Measurements from ENCODE around the gene PRCC. TPM values are rescaled to one million over a fixed set of nuclear protein-coding genes. Genes with fewer than 3 reads are reported as not detected.
A peak's percentile ranks its signal among the peaks of the same experiment; 100 is the strongest.

Gene PRCC
- total and polyA plus RNA-seq, 2 of the 13 experiments (the other 11 are each of a cell fraction or from before 2014, with no cell fraction given), result 24.2 to 40.5 TPM

GRCh38 chr1:156750711-156751450 lies 16.5 kb upstream of the PRCC start:
- Histone ChIP-seq H3K4me2 (ENCODE audit: low read depth, low read length) (peak overlapping the region; percentile 98), H3K4me3 (replicated peaks in 1 of 3; ENCODE audit: insufficient read depth in 1 of 3, low read depth in 2 of 3, low read length in 3 of 3) (peak overlapping the region; percentile 87 to 90 (median 88)), H3K27ac (ENCODE audit: extremely low read length, insufficient read depth, low read length) (peak overlapping the region; percentile 100), H2AFZ (ENCODE audit: low read length) (no peak overlapping the region), H3K36me3 (replicated peaks in 1 of 2; ENCODE audit: control insufficient read depth in 1 of 2, insufficient read depth in 2 of 2, low read length in 2 of 2) (no peaks in the 10 kb centered on the region), H3K4me1 (ENCODE audit: insufficient read depth, low read length) (peaks cover 48% of the 10 kb centered on the region), H4K20me1 (ENCODE audit: insufficient read depth, low read length) (peaks cover 8% of the 10 kb centered on the region), H3K9me3 (ENCODE audit: low read length) (no peaks in the 10 kb centered on the region), H3K79me2 (ENCODE audit: insufficient read depth, low read length) (peaks cover 62% of the 10 kb centered on the region), H3K9ac (ENCODE audit: insufficient read depth, low read depth, low read length) (peak overlapping the region; percentile 95), H3K27me3 (ENCODE audit: control insufficient read depth in 1 of 2, insufficient read depth in 2 of 2, low read length in 2 of 2) (no peaks in the 10 kb centered on the region; a peak in 1 of 5 replicates)
- ChIA-PET POLR2A (interaction anchor here (1.0 to 4.5 kb wide), 6 partner anchors 9 to 23 kb away, joined by 4 to 67 read pairs (median 32); partner anchors contain the start of genes ISG20L2, METTL25B, MRPL24 and PRCC), CTCF (ENCODE audit: low intra/inter-chr PET ratio, low total read pairs) (no interaction called here)
- no TSS peak for BruUV-seq (replicated peaks)
- DNase-seq (ENCODE audit: low spot score), result no peak
- no peak for ATAC-seq
- intact Hi-C loops (cut with micrococcal nuclease; ENCODE audit: unreplicated experiment), result loop anchor here (1.0 kb wide), 1 partner anchor 16 kb away; the partner anchor contains the start of gene PRCC
- no peak for FAIRE-seq
- under 1% methylated on average over 26 of the region's 64 CpGs for WGBS (ENCODE audit: low lambda C conversion rate)
- in situ Hi-C loops (cut with HindIII; ENCODE audit: extremely low pct_ligation_motif_present, low pct_unique_long_range_greater_than_20kb), result no loop called here
- TF ChIP-seq ZNF558 (CRISPR knock-in tag; IDR thresholded peaks at IDR 0.05; ENCODE audit: borderline replicate concordance) (no peak), CHD4 (IDR thresholded peaks at IDR 0.05; ENCODE audit: borderline replicate concordance, low read length) (no peak), JUN (CRISPR knock-in tag; IDR thresholded peaks at IDR 0.05) (no peak), MTA1 (CRISPR knock-in tag; IDR thresholded peaks at IDR 0.05; ENCODE audit: borderline replicate concordance) (no peak), ZNF20 (CRISPR knock-in tag; IDR thresholded peaks at IDR 0.05) (peak; percentile 57; the same call in 1 of the 2 replicates), ZNF431 (CRISPR knock-in tag; IDR thresholded peaks at IDR 0.05; ENCODE audit: borderline replicate concordance, low read depth) (no peak), TBP (CRISPR knock-in tag; IDR thresholded peaks at IDR 0.05) (no peak), SKIL (CRISPR knock-in tag; IDR thresholded peaks at IDR 0.05; ENCODE audit: borderline replicate concordance) (no peak), SP1 (IDR thresholded peaks at IDR 0.05) (no peak), SP1 (CRISPR knock-in tag; IDR thresholded peaks at IDR 0.05) (no peak), NFE2L1 (CRISPR knock-in tag; IDR thresholded peaks at IDR 0.05; ENCODE audit: borderline replicate concordance) (no peak), RERE (CRISPR knock-in tag; IDR thresholded peaks at IDR 0.05; ENCODE audit: low read depth) (0 out of 2 replicates have a peak, but pooled peaks have one; percentile 4), CBX2 (IDR thresholded peaks at IDR 0.05; ENCODE audit: low read depth, low read length) (no peak), CBX2 (CRISPR knock-in tag; IDR thresholded peaks at IDR 0.05; ENCODE audit: low read depth) (no peak)
- TF ChIP-seq, protein P1, sequence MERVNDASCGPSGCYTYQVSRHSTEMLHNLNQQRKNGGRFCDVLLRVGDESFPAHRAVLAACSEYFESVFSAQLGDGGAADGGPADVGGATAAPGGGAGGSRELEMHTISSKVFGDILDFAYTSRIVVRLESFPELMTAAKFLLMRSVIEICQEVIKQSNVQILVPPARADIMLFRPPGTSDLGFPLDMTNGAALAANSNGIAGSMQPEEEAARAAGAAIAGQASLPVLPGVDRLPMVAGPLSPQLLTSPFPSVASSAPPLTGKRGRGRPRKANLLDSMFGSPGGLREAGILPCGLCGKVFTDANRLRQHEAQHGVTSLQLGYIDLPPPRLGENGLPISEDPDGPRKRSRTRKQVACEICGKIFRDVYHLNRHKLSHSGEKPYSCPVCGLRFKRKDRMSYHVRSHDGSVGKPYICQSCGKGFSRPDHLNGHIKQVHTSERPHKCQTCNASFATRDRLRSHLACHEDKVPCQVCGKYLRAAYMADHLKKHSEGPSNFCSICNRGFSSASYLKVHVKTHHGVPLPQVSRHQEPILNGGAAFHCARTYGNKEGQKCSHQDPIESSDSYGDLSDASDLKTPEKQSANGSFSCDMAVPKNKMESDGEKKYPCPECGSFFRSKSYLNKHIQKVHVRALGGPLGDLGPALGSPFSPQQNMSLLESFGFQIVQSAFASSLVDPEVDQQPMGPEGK (CRISPR knock-in tag; IDR thresholded peaks at IDR 0.05), result peak; percentile 78
